ENCODE data around the gene TWIST2.

The TWIST2 gene

GRCh38 chr2:238872026-238872425, 24.1 kb downstream of the TWIST2 start:
- no peak overlapping the region for H3K4me3 ChIP-seq (ENCODE audit: low read depth, low read length)

- no peak overlapping the region for H3K4me3 ChIP-seq (ENCODE audit: low read depth, low read length)
Observed at GRCh38 chr2:238872628-238873380, 24.9 kb downstream of the TWIST2 start.

GRCh38 chr2:238873381-238873801, 25.5 kb downstream of the TWIST2 start:
- H3K4me3 ChIP-seq (ENCODE audit: low read depth, low read length): no peak overlapping the region

GRCh38 chr2:238873841-238874240, 26.0 kb downstream of the TWIST2 start:
- H3K4me3 ChIP-seq (ENCODE audit: low read depth, low read length): no peak overlapping the region

- no peak overlapping the region for H3K4me3 ChIP-seq (ENCODE audit: low read depth, low read length)
Observed at GRCh38 chr2:238874330-238875050, 26.6 kb downstream of the TWIST2 start.

- H3K4me3 ChIP-seq (ENCODE audit: low read depth, low read length): no peak overlapping the region
Observed at GRCh38 chr2:238875101-238875470, 27.2 kb downstream of the TWIST2 start.

- H3K4me3 ChIP-seq (ENCODE audit: low read depth, low read length): no peak overlapping the region
Observed at GRCh38 chr2:238875471-238876231, 27.8 kb downstream of the TWIST2 start.

- no peak overlapping the region for H3K4me3 ChIP-seq (ENCODE audit: low read depth, low read length)
Observed at GRCh38 chr2:238876232-238876630, 28.3 kb downstream of the TWIST2 start.

- H3K4me3 ChIP-seq (ENCODE audit: low read depth, low read length): no peak overlapping the region
Observed at GRCh38 chr2:238878051-238878735, 30.3 kb downstream of the TWIST2 start.

GRCh38 chr2:238879043-238879442, 31.2 kb downstream of the TWIST2 start:
- no peak overlapping the region for H3K4me3 ChIP-seq (ENCODE audit: low read depth, low read length)

GRCh38 chr2:238879621-238880377, 31.9 kb downstream of the TWIST2 start:
- H3K4me3 ChIP-seq (ENCODE audit: low read depth, low read length): no peak overlapping the region

GRCh38 chr2:238881353-238882081, 33.6 kb downstream of the TWIST2 start:
- H3K4me3 ChIP-seq (ENCODE audit: low read depth, low read length): no peak overlapping the region

GRCh38 chr2:238882082-238882755, 34.3 kb downstream of the TWIST2 start:
- no peak overlapping the region for H3K4me3 ChIP-seq (ENCODE audit: low read depth, low read length)

GRCh38 chr2:238883421-238883901, 35.6 kb downstream of the TWIST2 start:
- H3K4me3 ChIP-seq (ENCODE audit: low read depth, low read length): no peak overlapping the region

GRCh38 chr2:238884122-238884811, 36.4 kb downstream of the TWIST2 start:
- no peak overlapping the region for H3K4me3 ChIP-seq (ENCODE audit: low read depth, low read length)

- H3K4me3 ChIP-seq (ENCODE audit: low read depth, low read length): no peak overlapping the region
Observed at GRCh38 chr2:238884812-238885408, 37.0 kb downstream of the TWIST2 start.

- no peak overlapping the region for H3K4me3 ChIP-seq (ENCODE audit: low read depth, low read length)
Observed at GRCh38 chr2:238886453-238887094, 38.7 kb downstream of the TWIST2 start.

- no peak overlapping the region for H3K4me3 ChIP-seq (ENCODE audit: low read depth, low read length)
Observed at GRCh38 chr2:238887616-238888015, 39.7 kb downstream of the TWIST2 start.

All from iPS-11a (cell line).